ENCODE results near the gene LRRC18.

Gene LRRC18

GRCh38 chr10:48924988-48925387, 14.7 kb downstream of the LRRC18 start:
- Histone ChIP-seq H3K27me3 (ENCODE audit: control insufficient read depth, low read length) (no peaks in the 10 kb centered on the region), H3K4me1 (ENCODE audit: control insufficient read depth, low read length) (no peaks in the 10 kb centered on the region), H3K4me3 (ENCODE audit: low read length) (no peak overlapping the region), H3K27ac (ENCODE audit: low read depth, low read length) (no peak overlapping the region), H4K20me1 (ENCODE audit: control insufficient read depth, insufficient read depth, low read depth, low read length) (no peaks in the 10 kb centered on the region; the same call in 1 of the 2 replicates), H3K4me2 (ENCODE audit: low read length) (no peak overlapping the region), H3K9me2 (replicated peaks; ENCODE audit: control insufficient read depth, low read length) (no peaks in the 10 kb centered on the region), H3K79me2 (ENCODE audit: control insufficient read depth, low read length) (no peaks in the 10 kb centered on the region), H3F3A (ENCODE audit: control insufficient read depth, insufficient read depth) (no peaks in the 10 kb centered on the region), H3K36me3 (ENCODE audit: control insufficient read depth, low read length) (no peaks in the 10 kb centered on the region), H3K9me3 (ENCODE audit: control insufficient read depth, insufficient read depth, low read length) (no peaks in the 10 kb centered on the region)
- no peak for TF ChIP-seq EZH2phosphoT487 (IDR thresholded peaks at IDR 0.05; ENCODE audit: borderline replicate concordance, low read length)
- no peak for TF ChIP-seq CTCF (IDR thresholded peaks at IDR 0.05; ENCODE audit: low read depth, low read length, poor library complexity, severe bottlenecking)

- Histone ChIP-seq H3K36me3 (ENCODE audit: control insufficient read depth, low read length) (no peaks in the 10 kb centered on the region), H3K9me3 (ENCODE audit: control insufficient read depth, insufficient read depth, low read length) (no peaks in the 10 kb centered on the region), H3K79me2 (ENCODE audit: control insufficient read depth, low read length) (no peaks in the 10 kb centered on the region), H3K9me2 (replicated peaks; ENCODE audit: control insufficient read depth, low read length) (no peaks in the 10 kb centered on the region), H3F3A (ENCODE audit: control insufficient read depth, insufficient read depth) (no peaks in the 10 kb centered on the region), H3K4me3 (ENCODE audit: low read length) (no peak overlapping the region), H3K4me1 (ENCODE audit: control insufficient read depth, low read length) (no peaks in the 10 kb centered on the region), H3K4me2 (ENCODE audit: low read length) (no peak overlapping the region), H3K27me3 (ENCODE audit: control insufficient read depth, low read length) (no peaks in the 10 kb centered on the region), H3K27ac (ENCODE audit: low read depth, low read length) (no peak overlapping the region), H4K20me1 (ENCODE audit: control insufficient read depth, insufficient read depth, low read depth, low read length) (no peaks in the 10 kb centered on the region; the same call in 1 of the 2 replicates)
- TF ChIP-seq CTCF (IDR thresholded peaks at IDR 0.05; ENCODE audit: low read depth, low read length, poor library complexity, severe bottlenecking) (no peak), EZH2phosphoT487 (IDR thresholded peaks at IDR 0.05; ENCODE audit: borderline replicate concordance, low read length) (no peak)
Measured at GRCh38 chr10:48923748-48924147, 15.9 kb downstream of the LRRC18 start.

GRCh38 chr10:48913674-48914073, 26.0 kb downstream of the LRRC18 start:
- H3K36me3 ChIP-seq (ENCODE audit: control insufficient read depth, low read length), result peaks cover 14% of the 10 kb centered on the region
- H4K20me1 ChIP-seq (ENCODE audit: control insufficient read depth, insufficient read depth, low read depth, low read length), result no peaks in the 10 kb centered on the region
- no peaks in the 10 kb centered on the region for H3F3A ChIP-seq (ENCODE audit: control insufficient read depth, insufficient read depth)
- no peaks in the 10 kb centered on the region for H3K27me3 ChIP-seq (ENCODE audit: control insufficient read depth, low read length)
- H3K9me2 ChIP-seq (replicated peaks; ENCODE audit: control insufficient read depth, low read length), result no peaks in the 10 kb centered on the region
- H3K4me3 ChIP-seq (ENCODE audit: low read length), result no peak overlapping the region
- no peak overlapping the region for H3K27ac ChIP-seq (ENCODE audit: low read depth, low read length)
- H3K4me2 ChIP-seq (ENCODE audit: low read length), result no peak overlapping the region
- TF ChIP-seq EZH2phosphoT487 (IDR thresholded peaks at IDR 0.05; ENCODE audit: borderline replicate concordance, low read length) (no peak), CTCF (IDR thresholded peaks at IDR 0.05; ENCODE audit: low read depth, low read length, poor library complexity, severe bottlenecking) (no peak)
- no peaks in the 10 kb centered on the region for H3K9me3 ChIP-seq (ENCODE audit: control insufficient read depth, insufficient read depth, low read length)
- H3K79me2 ChIP-seq (ENCODE audit: control insufficient read depth, low read length), result no peaks in the 10 kb centered on the region
- H3K4me1 ChIP-seq (ENCODE audit: control insufficient read depth, low read length), result no peaks in the 10 kb centered on the region

- no peaks in the 10 kb centered on the region for H3K27me3 ChIP-seq (ENCODE audit: control insufficient read depth, low read length)
- no peaks in the 10 kb centered on the region for H3K9me3 ChIP-seq (ENCODE audit: control insufficient read depth, insufficient read depth, low read length)
- TF ChIP-seq CTCF (IDR thresholded peaks at IDR 0.05; ENCODE audit: low read depth, low read length, poor library complexity, severe bottlenecking) (no peak), EZH2phosphoT487 (IDR thresholded peaks at IDR 0.05; ENCODE audit: borderline replicate concordance, low read length) (no peak)
- H3K4me2 ChIP-seq (ENCODE audit: low read length), result no peak overlapping the region
- H4K20me1 ChIP-seq (ENCODE audit: control insufficient read depth, insufficient read depth, low read depth, low read length), result no peaks in the 10 kb centered on the region
- no peaks in the 10 kb centered on the region for H3K4me1 ChIP-seq (ENCODE audit: control insufficient read depth, low read length)
- peaks cover 17% of the 10 kb centered on the region for H3K36me3 ChIP-seq (ENCODE audit: control insufficient read depth, low read length)
- no peak overlapping the region for H3K27ac ChIP-seq (ENCODE audit: low read depth, low read length)
- no peaks in the 10 kb centered on the region for H3K79me2 ChIP-seq (ENCODE audit: control insufficient read depth, low read length)
- H3K4me3 ChIP-seq (ENCODE audit: low read length), result no peak overlapping the region
- no peaks in the 10 kb centered on the region for H3F3A ChIP-seq (ENCODE audit: control insufficient read depth, insufficient read depth)
- no peaks in the 10 kb centered on the region for H3K9me2 ChIP-seq (replicated peaks; ENCODE audit: control insufficient read depth, low read length)
Measured at GRCh38 chr10:48910548-48910947, 29.1 kb downstream of the LRRC18 start.

All from DOHH2 (cell line).